Astrocyte (in vitro differentiated cells and primary cell): Measurements from ENCODE around the gene CPPED1.
"Not testable (repeated sequence)": the region's sequence is repeated elsewhere in the genome, so short reads cannot be mapped to it uniquely, and the experiment has no call there.

ENCODE experiments used
- CTCF ChIP-seq: IDR thresholded peaks from 2 replicates; pipeline ENCODE4 v1.5.1; 2011; ENCODE audit warnings: low read depth, mild to moderate bottlenecking, inconsistent platforms, low read length, moderate library complexity; ENCODE audit not compliant: insufficient read depth
- EZH2 ChIP-seq: IDR thresholded peaks from 2 replicates; pipeline ENCODE4 v1.6.1; 2012; ENCODE audit warnings: mild to moderate bottlenecking, low read length, inconsistent platforms; ENCODE audit not compliant: insufficient read depth

DNA sequence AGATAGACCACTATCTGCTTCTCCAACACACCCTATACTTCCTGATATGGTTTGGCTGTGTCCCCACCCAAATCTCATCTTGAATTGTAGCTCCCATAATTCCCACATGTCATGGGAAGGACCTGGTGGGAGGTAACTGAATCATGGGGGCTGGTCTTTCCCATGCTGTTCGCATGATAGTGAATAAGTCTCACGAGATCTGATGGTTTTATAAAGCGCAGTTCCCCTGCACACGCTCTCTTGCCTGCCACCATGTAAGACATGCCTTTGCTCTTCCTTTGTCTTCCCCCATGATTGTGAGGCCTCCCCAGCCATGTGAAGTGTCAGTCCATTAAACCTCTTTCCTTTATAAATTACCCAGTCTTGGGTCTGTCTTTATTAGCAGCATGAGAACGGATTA, 11.2 kb downstream of the CPPED1 start:
- TF ChIP-seq CTCF, EZH2: not testable (repeated sequence)
